HUES64 (cell line): ENCODE data around the gene NOTCH2NLA.
"Not testable (repeated sequence)": the region's sequence is repeated elsewhere in the genome, so short reads cannot be mapped to it uniquely, and the experiment has no call there.

Experiments used
- H3K27ac ChIP-seq: 2 replicates; pipeline ENCODE4 v1.7.0; 2013; ENCODE audit warnings: low read depth, low read length, inconsistent platforms
- H3K27me3 ChIP-seq: 2 replicates; pipeline ENCODE4 v1.6.1; 2013; ENCODE audit warnings: mild to moderate bottlenecking, low read length; ENCODE audit not compliant: insufficient read depth
- H3K36me3 ChIP-seq: 2 replicates; pipeline ENCODE4 v1.6.1; 2013; ENCODE audit warnings: mild to moderate bottlenecking, low read length; ENCODE audit not compliant: insufficient read depth
- H3K4me1 ChIP-seq: 2 replicates; pipeline ENCODE4 v1.6.1; 2013; ENCODE audit warnings: mild to moderate bottlenecking, low read length, moderate library complexity; ENCODE audit not compliant: insufficient read depth
- H3K4me3 ChIP-seq: 2 replicates; pipeline ENCODE4 v1.5.1; 2013; ENCODE audit warnings: mild to moderate bottlenecking, low read length, moderate library complexity
- H3K9ac ChIP-seq: 2 replicates; pipeline ENCODE4 v1.6.1; 2013; ENCODE audit warnings: mild to moderate bottlenecking, low read depth, low read length
- H3K9me3 ChIP-seq: 2 replicates; pipeline ENCODE4 v1.6.1; 2013; ENCODE audit warnings: low read depth, low read length; ENCODE audit not compliant: insufficient read depth
- WGBS: fragments of 150-250, 120-280 bp; methylation state at CpG from one replicate; pipeline ENCODE4 v1.1.7; 2013; ENCODE audit warnings: missing lambda C conversion rate; 5-methylcytosine and 5-hydroxymethylcytosine counted together

Gene NOTCH2NLA

GRCh38 chr1:146257992-146258552 lies 29.3 kb upstream of the NOTCH2NLA start:
- not testable (repeated sequence) for H3K9me3 ChIP-seq, H3K9ac ChIP-seq, H3K27ac ChIP-seq, H3K4me1 ChIP-seq, H3K27me3 ChIP-seq, H3K36me3 ChIP-seq, H3K4me3 ChIP-seq
- WGBS, result no CpG with 5 or more reads among the region's 1 CpG

GRCh38 chr1:146254569-146255197 lies 25.9 kb upstream of the NOTCH2NLA start:
- 69% methylated on average over 1 of the region's 4 CpGs for WGBS
- H3K4me3 ChIP-seq, H3K27ac ChIP-seq, H3K9me3 ChIP-seq, H3K27me3 ChIP-seq, H3K4me1 ChIP-seq, H3K36me3 ChIP-seq, H3K9ac ChIP-seq: not testable (repeated sequence)

- not testable (repeated sequence) for H3K9ac ChIP-seq, H3K36me3 ChIP-seq, H3K4me1 ChIP-seq, H3K27ac ChIP-seq, H3K4me3 ChIP-seq, H3K9me3 ChIP-seq, H3K27me3 ChIP-seq
- no CpG with 5 or more reads among the region's 4 CpGs for WGBS
Measured at GRCh38 chr1:146253249-146253855, 24.5 kb upstream of the NOTCH2NLA start.

- H3K4me1 ChIP-seq, H3K27ac ChIP-seq, H3K4me3 ChIP-seq, H3K9ac ChIP-seq, H3K27me3 ChIP-seq, H3K36me3 ChIP-seq, H3K9me3 ChIP-seq: not testable (repeated sequence)
- no CpG with 5 or more reads among the region's 1 CpG for WGBS
Measured at GRCh38 chr1:146251523-146251922, 22.7 kb upstream of the NOTCH2NLA start.

- H3K4me1 ChIP-seq, H3K4me3 ChIP-seq, H3K27ac ChIP-seq, H3K9ac ChIP-seq, H3K27me3 ChIP-seq, H3K36me3 ChIP-seq, H3K9me3 ChIP-seq: not testable (repeated sequence)
- WGBS, result 80% methylated on average over 1 of the region's 4 CpGs
Measured at GRCh38 chr1:146248643-146249042, 19.8 kb upstream of the NOTCH2NLA start.

GRCh38 chr1:146236626-146237025 lies 7.8 kb upstream of the NOTCH2NLA start:
- H3K4me3 ChIP-seq, H3K9me3 ChIP-seq, H3K27ac ChIP-seq, H3K4me1 ChIP-seq, H3K9ac ChIP-seq, H3K27me3 ChIP-seq, H3K36me3 ChIP-seq: not testable (repeated sequence)
- no CpG with 5 or more reads among the region's 2 CpGs for WGBS

- not testable (repeated sequence) for H3K27me3 ChIP-seq, H3K9ac ChIP-seq, H3K36me3 ChIP-seq, H3K4me3 ChIP-seq, H3K4me1 ChIP-seq, H3K9me3 ChIP-seq, H3K27ac ChIP-seq
- WGBS, result no CpG with 5 or more reads among the region's 5 CpGs
Measured at GRCh38 chr1:146236026-146236601, 7.3 kb upstream of the NOTCH2NLA start.

GRCh38 chr1:146228144-146228682 lies 608 bp downstream of the NOTCH2NLA start:
- under 1% methylated on average over 16 of the region's 53 CpGs for WGBS
- H3K9ac ChIP-seq, H3K9me3 ChIP-seq, H3K4me1 ChIP-seq, H3K27ac ChIP-seq, H3K27me3 ChIP-seq, H3K36me3 ChIP-seq: not testable (repeated sequence)
- H3K4me3 ChIP-seq, result peak overlapping the region; percentile 56

GRCh38 chr1:146174531-146174930 lies 54.3 kb downstream of the NOTCH2NLA start:
- H3K36me3 ChIP-seq, H3K27ac ChIP-seq, H3K27me3 ChIP-seq, H3K4me1 ChIP-seq, H3K9me3 ChIP-seq, H3K9ac ChIP-seq, H3K4me3 ChIP-seq: not testable (repeated sequence)
- no CpG with 5 or more reads among the region's 5 CpGs for whole genome bisulfite sequencing

- not testable (repeated sequence) for H3K27me3 ChIP-seq, H3K27ac ChIP-seq, H3K36me3 ChIP-seq, H3K4me1 ChIP-seq, H3K4me3 ChIP-seq, H3K9me3 ChIP-seq, H3K9ac ChIP-seq
- no CpG with 5 or more reads among the region's 1 CpG for WGBS
Measured at GRCh38 chr1:146167740-146168139, 61.1 kb downstream of the NOTCH2NLA start.

GRCh38 chr1:146167273-146167672 lies 61.5 kb downstream of the NOTCH2NLA start:
- not testable (repeated sequence) for H3K27me3 ChIP-seq, H3K4me1 ChIP-seq
- WGBS, result no CpG with 5 or more reads among the region's 1 CpG

More at GRCh38 chr1:146167273-146167672, 61.5 kb downstream of the NOTCH2NLA start:
- not testable (repeated sequence) for H3K9me3 ChIP-seq, H3K9ac ChIP-seq, H3K4me3 ChIP-seq, H3K36me3 ChIP-seq, H3K27ac ChIP-seq
